Upper lobe of left lung (tissue), 4 donors: ENCODE results near the gene ERC1.

Source experiments
- CTCF ChIP-seq, 6 experiments: fragments of 450-650 bp in 4 of 6; fragments of 200-600 bp in 2 of 6; sonication (generic) in 2 of 6; IDR thresholded peaks; one replicate each; pipeline ENCODE4 v1.5.1; 2016 to 2019; ENCODE audit warnings: antibody characterized with exemption in 6 of 6
- EP300 ChIP-seq, 4 donors: sonication (generic); formaldehyde crosslinking; IDR thresholded peaks; one replicate each; pipeline ENCODE4 v1.5.1; 2017; ENCODE audit warnings: antibody characterized with exemption in 4 of 4, control low read depth in 2 of 4
- POLR2A ChIP-seq, 4 donors: fragments of 450-650 bp; IDR thresholded peaks; one replicate each; pipeline ENCODE4 v1.5.1; 2016 to 2017; ENCODE audit warnings: antibody characterized with exemption in 4 of 4, mild to moderate bottlenecking in 2 of 4
- POLR2AphosphoS5 ChIP-seq, 2 donors: sonication (generic); formaldehyde crosslinking; IDR thresholded peaks; one replicate each; pipeline ENCODE4 v1.5.1; 2017; ENCODE audit warnings: antibody characterized with exemption in 2 of 2

GRCh38 chr12:1505576-1505975 is 514.6 kb downstream of the ERC1 start:
- no peak for TF ChIP-seq POLR2AphosphoS5 (IDR thresholded peaks at IDR 0.05)
- no peak for TF ChIP-seq CTCF (IDR thresholded peaks at IDR 0.05)
- no peak for TF ChIP-seq EP300 (IDR thresholded peaks at IDR 0.05)
- no peak for TF ChIP-seq POLR2A (IDR thresholded peaks at IDR 0.05)
